ENCODE measurements around the gene TIAM2. TPM values are rescaled to one million over a fixed set of nuclear protein-coding genes. Genes with fewer than 3 reads are reported as not detected.
"Not testable (repeated sequence)": the region's sequence is repeated elsewhere in the genome, so short reads cannot be mapped to it uniquely, and the experiment has no call there.

Gene TIAM2
- total RNA-seq, 1 donor from 2014 or later, result 2.4 TPM

GRCh38 chr6:155117256-155117655 is 122.1 kb downstream of the TIAM2 start:
- Histone ChIP-seq H3K4me3 (ENCODE audit: low read depth, low read length) (no peak overlapping the region), H3K36me3 (ENCODE audit: control insufficient read depth, insufficient read depth, low read length) (no peaks in the 10 kb centered on the region), H3K27me3 (ENCODE audit: control insufficient read depth, insufficient read depth, low read length) (no peaks in the 10 kb centered on the region)
- TF ChIP-seq CTCF (IDR thresholded peaks at IDR 0.05; ENCODE audit: insufficient read depth, low read length, severe bottlenecking), result no peak
- FAIRE-seq (no peak), DNase-seq (ENCODE audit: low read depth) (no peak)

DNA sequence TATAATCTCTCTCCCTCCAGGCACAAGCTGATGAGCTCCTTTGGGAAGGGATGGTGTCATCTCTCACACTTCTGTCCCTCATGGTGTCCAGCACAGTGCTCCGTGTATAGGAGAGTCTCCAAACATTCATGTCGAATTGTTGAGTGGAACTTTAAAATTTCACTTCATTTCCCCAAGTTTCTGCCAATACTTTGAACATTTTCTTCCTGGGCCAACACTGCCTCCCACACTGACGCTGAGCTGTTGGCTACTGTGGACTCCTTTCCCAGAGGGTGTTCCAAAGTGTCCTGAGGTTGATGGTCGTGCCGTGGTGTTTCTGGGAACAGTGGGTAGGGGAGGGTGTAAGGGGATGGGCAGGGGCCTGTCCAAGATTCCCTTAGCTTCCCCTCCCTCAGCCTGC is 122.7 kb downstream of the TIAM2 start:
- no peaks in the 10 kb centered on the region for H3K36me3 ChIP-seq (ENCODE audit: control insufficient read depth, insufficient read depth, low read length)
- TF ChIP-seq CTCF (IDR thresholded peaks at IDR 0.05; ENCODE audit: insufficient read depth, low read length, severe bottlenecking), result no peak
- H3K4me3 ChIP-seq (ENCODE audit: low read depth, low read length), result no peak overlapping the region
- H3K27me3 ChIP-seq (ENCODE audit: control insufficient read depth, insufficient read depth, low read length), result no peaks in the 10 kb centered on the region
- DNase-seq (ENCODE audit: low read depth), result no peak
- FAIRE-seq, result peak; percentile 88

DNA sequence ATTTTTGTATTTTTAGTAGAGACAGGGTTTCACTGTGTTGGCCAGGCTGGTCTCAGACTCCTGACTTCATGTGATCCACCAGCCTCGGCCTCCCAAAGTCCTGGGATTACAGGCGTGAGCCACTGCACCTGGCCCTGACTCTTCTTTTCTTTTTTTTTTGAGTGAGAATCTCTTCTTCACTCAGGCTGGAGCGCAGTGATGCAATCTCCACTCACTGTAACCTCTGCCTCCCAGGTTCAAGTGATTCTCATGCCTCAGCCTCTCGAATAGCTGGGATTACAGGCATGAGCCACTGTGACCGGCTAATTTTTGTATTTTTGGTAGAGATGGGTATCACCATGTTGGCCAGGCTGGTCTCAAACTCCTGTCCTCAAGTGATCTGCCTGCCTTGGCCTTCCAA is 124.1 kb downstream of the TIAM2 start:
- H3K27me3 ChIP-seq (ENCODE audit: control insufficient read depth, insufficient read depth, low read length); H3K4me3 ChIP-seq (ENCODE audit: low read depth, low read length); H3K36me3 ChIP-seq (ENCODE audit: control insufficient read depth, insufficient read depth, low read length); FAIRE-seq; DNase-seq (ENCODE audit: low read depth): not testable (repeated sequence)

DNA sequence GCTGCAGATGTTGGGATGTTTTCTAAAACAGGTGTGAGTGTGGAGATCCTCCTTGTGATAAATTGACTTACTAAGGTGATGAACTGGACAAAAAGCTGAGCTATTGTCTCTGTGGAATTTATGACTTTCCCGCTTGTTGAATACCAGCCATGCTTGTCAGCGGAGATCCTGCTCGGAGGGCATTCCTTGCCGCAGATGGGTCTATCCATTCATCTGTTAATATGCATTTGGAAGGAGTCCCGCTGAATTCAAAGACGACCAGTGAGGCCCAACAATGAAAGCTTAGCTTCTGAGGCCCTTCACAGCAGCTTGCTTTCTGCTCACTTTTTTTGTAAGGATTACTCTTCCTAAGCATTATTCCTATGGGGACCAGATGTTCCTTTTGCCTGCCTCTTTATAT is 124.9 kb downstream of the TIAM2 start:
- no peaks in the 10 kb centered on the region for H3K27me3 ChIP-seq (ENCODE audit: control insufficient read depth, insufficient read depth, low read length)
- no peaks in the 10 kb centered on the region for H3K36me3 ChIP-seq (ENCODE audit: control insufficient read depth, insufficient read depth, low read length)
- DNase-seq (ENCODE audit: low read depth), result no peak
- no peak for FAIRE-seq
- TF ChIP-seq CTCF (IDR thresholded peaks at IDR 0.05; ENCODE audit: insufficient read depth, low read length, severe bottlenecking), result no peak
- H3K4me3 ChIP-seq (ENCODE audit: low read depth, low read length), result no peak overlapping the region

GRCh38 chr6:155121294-155121693 is 126.2 kb downstream of the TIAM2 start:
- Histone ChIP-seq H3K27me3 (ENCODE audit: control insufficient read depth, insufficient read depth, low read length) (no peaks in the 10 kb centered on the region), H3K36me3 (ENCODE audit: control insufficient read depth, insufficient read depth, low read length) (no peaks in the 10 kb centered on the region), H3K4me3 (ENCODE audit: low read depth, low read length) (no peak overlapping the region)
- DNase-seq (ENCODE audit: low read depth) (no peak), FAIRE-seq (no peak)
- no peak for TF ChIP-seq CTCF (IDR thresholded peaks at IDR 0.05; ENCODE audit: insufficient read depth, low read length, severe bottlenecking)

DNA sequence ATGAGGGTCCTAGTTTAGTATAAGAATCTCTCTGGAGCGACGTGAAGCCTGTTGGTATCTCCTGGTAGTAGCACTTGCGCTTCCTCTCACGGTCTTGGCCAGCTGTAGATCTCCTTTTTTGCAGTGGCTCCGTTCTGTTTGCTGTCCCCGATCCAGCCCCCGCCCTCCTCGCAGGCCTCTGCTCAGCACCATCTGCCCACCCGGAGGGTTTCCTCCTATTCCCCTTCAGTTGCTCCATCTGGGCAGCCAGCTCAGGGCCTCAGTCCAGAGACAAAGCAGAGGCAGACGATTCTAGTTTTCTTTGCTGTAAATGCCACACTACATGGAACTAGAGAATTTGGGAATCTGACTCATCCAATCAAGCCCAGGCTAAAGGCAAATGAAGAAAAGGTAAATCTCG is 126.6 kb downstream of the TIAM2 start:
- DNase-seq (ENCODE audit: low read depth) (no peak), FAIRE-seq (no peak)
- TF ChIP-seq CTCF (IDR thresholded peaks at IDR 0.05; ENCODE audit: insufficient read depth, low read length, severe bottlenecking), result no peak
- H3K36me3 ChIP-seq (ENCODE audit: control insufficient read depth, insufficient read depth, low read length), result no peaks in the 10 kb centered on the region
- no peak overlapping the region for H3K4me3 ChIP-seq (ENCODE audit: low read depth, low read length)
- H3K27me3 ChIP-seq (ENCODE audit: control insufficient read depth, insufficient read depth, low read length), result no peaks in the 10 kb centered on the region
